Mononuclear cell (primary cell): Measurements from ENCODE around the gene TMEFF2. TPM values are rescaled to one million over a fixed set of nuclear protein-coding genes. Genes with fewer than 3 reads are reported as not detected.

Experiments
- H3K27me3 ChIP-seq: 2 replicates; pipeline ENCODE4 v1.6.0; 2011; ENCODE audit warnings: low read length, control low read depth; ENCODE audit not compliant: insufficient read depth
- H3K4me1 ChIP-seq: 2 replicates; pipeline ENCODE4 v1.5.1; 2011; ENCODE audit warnings: mild to moderate bottlenecking, low read length, control low read depth; ENCODE audit not compliant: insufficient read depth
- H3K4me3 ChIP-seq: 2 replicates; pipeline ENCODE4 v1.5.1; 2011; ENCODE audit warnings: mild to moderate bottlenecking, low read length, moderate library complexity
- H3K9me3 ChIP-seq: 2 replicates; pipeline ENCODE4 v1.5.1; 2011; ENCODE audit warnings: low read depth, mild to moderate bottlenecking, control low read depth, low read length
- total RNA-seq: library from RNA; depleted of rRNA; stranded (reverse); fragments of >200 nt; gene quantifications from one replicate; pipeline ENCODE4 v1.2.3, GENCODE V29; 2012

TMEFF2 gene
- total RNA-seq, 1 donor: not detected

GRCh38 chr2:191977754-191978153 is 217.0 kb downstream of the TMEFF2 start:
- no peaks in the 10 kb centered on the region for H3K27me3 ChIP-seq
- H3K4me3 ChIP-seq: no peak overlapping the region
- no peaks in the 10 kb centered on the region for H3K9me3 ChIP-seq
- H3K4me1 ChIP-seq: no peaks in the 10 kb centered on the region

- Histone ChIP-seq H3K4me3 (no peak overlapping the region), H3K9me3 (no peaks in the 10 kb centered on the region), H3K4me1 (no peaks in the 10 kb centered on the region), H3K27me3 (no peaks in the 10 kb centered on the region)
Observed at GRCh38 chr2:191976436-191976835, 218.3 kb downstream of the TMEFF2 start.

- Histone ChIP-seq H3K4me1 (no peaks in the 10 kb centered on the region), H3K27me3 (no peaks in the 10 kb centered on the region), H3K4me3 (no peak overlapping the region), H3K9me3 (no peaks in the 10 kb centered on the region)
Observed at GRCh38 chr2:191974676-191975075, 220.1 kb downstream of the TMEFF2 start.

- Histone ChIP-seq H3K4me1 (no peaks in the 10 kb centered on the region), H3K4me3 (no peak overlapping the region), H3K9me3 (no peaks in the 10 kb centered on the region), H3K27me3 (no peaks in the 10 kb centered on the region)
Observed at GRCh38 chr2:191970867-191971266, 223.9 kb downstream of the TMEFF2 start.

- no peak overlapping the region for H3K4me3 ChIP-seq
- H3K9me3 ChIP-seq: no peaks in the 10 kb centered on the region
- no peaks in the 10 kb centered on the region for H3K27me3 ChIP-seq
- H3K4me1 ChIP-seq: no peaks in the 10 kb centered on the region
Observed at GRCh38 chr2:191968120-191968519, 226.6 kb downstream of the TMEFF2 start.

- no peaks in the 10 kb centered on the region for H3K4me1 ChIP-seq
- no peaks in the 10 kb centered on the region for H3K27me3 ChIP-seq
Observed at GRCh38 chr2:191965733-191966132, 229.0 kb downstream of the TMEFF2 start.

GRCh38 chr2:191961556-191961955 is 233.2 kb downstream of the TMEFF2 start:
- no peaks in the 10 kb centered on the region for H3K27me3 ChIP-seq
- H3K4me1 ChIP-seq: no peaks in the 10 kb centered on the region
- H3K4me3 ChIP-seq: no peak overlapping the region
- H3K9me3 ChIP-seq: no peaks in the 10 kb centered on the region

More at GRCh38 chr2:191965733-191966132, 229.0 kb downstream of the TMEFF2 start:
- Histone ChIP-seq H3K9me3 (no peaks in the 10 kb centered on the region), H3K4me3 (no peak overlapping the region)

GRCh38 chr2:191959209-191959608 is 235.5 kb downstream of the TMEFF2 start:
- H3K9me3 ChIP-seq: no peaks in the 10 kb centered on the region
- no peak overlapping the region for H3K4me3 ChIP-seq
- no peaks in the 10 kb centered on the region for H3K27me3 ChIP-seq
- H3K4me1 ChIP-seq: no peaks in the 10 kb centered on the region

GRCh38 chr2:191957996-191958860 is 236.5 kb downstream of the TMEFF2 start:
- Histone ChIP-seq H3K4me3 (no peak overlapping the region), H3K9me3 (no peaks in the 10 kb centered on the region), H3K27me3 (no peaks in the 10 kb centered on the region), H3K4me1 (no peaks in the 10 kb centered on the region)

GRCh38 chr2:191954451-191954850 is 240.3 kb downstream of the TMEFF2 start:
- Histone ChIP-seq H3K4me1 (peaks cover 9% of the 10 kb centered on the region), H3K9me3 (no peaks in the 10 kb centered on the region), H3K27me3 (no peaks in the 10 kb centered on the region), H3K4me3 (no peak overlapping the region)

- H3K27me3 ChIP-seq: no peaks in the 10 kb centered on the region
- peaks cover 9% of the 10 kb centered on the region for H3K4me1 ChIP-seq
- no peaks in the 10 kb centered on the region for H3K9me3 ChIP-seq
- H3K4me3 ChIP-seq: no peak overlapping the region
Observed at GRCh38 chr2:191952515-191953270, 242.0 kb downstream of the TMEFF2 start.

GRCh38 chr2:191951832-191952231 is 242.9 kb downstream of the TMEFF2 start:
- Histone ChIP-seq H3K4me3 (no peak overlapping the region), H3K4me1 (peaks cover 9% of the 10 kb centered on the region)

GRCh38 chr2:191951376-191951775 is 243.4 kb downstream of the TMEFF2 start:
- Histone ChIP-seq H3K27me3 (no peaks in the 10 kb centered on the region), H3K4me3 (no peak overlapping the region), H3K4me1 (peaks cover 9% of the 10 kb centered on the region), H3K9me3 (no peaks in the 10 kb centered on the region)

More at GRCh38 chr2:191951832-191952231, 242.9 kb downstream of the TMEFF2 start:
- no peaks in the 10 kb centered on the region for H3K9me3 ChIP-seq
- no peaks in the 10 kb centered on the region for H3K27me3 ChIP-seq

GRCh38 chr2:191950132-191950874 is 244.4 kb downstream of the TMEFF2 start:
- H3K27me3 ChIP-seq: no peaks in the 10 kb centered on the region
- H3K4me3 ChIP-seq: no peak overlapping the region
- H3K4me1 ChIP-seq: peaks cover 9% of the 10 kb centered on the region
- no peaks in the 10 kb centered on the region for H3K9me3 ChIP-seq

GRCh38 chr2:191947235-191947634 is 247.5 kb downstream of the TMEFF2 start:
- Histone ChIP-seq H3K9me3 (no peaks in the 10 kb centered on the region), H3K27me3 (no peaks in the 10 kb centered on the region), H3K4me1 (peaks cover 9% of the 10 kb centered on the region), H3K4me3 (no peak overlapping the region)
